ENCODE data around the gene CLEC2B. TPM values are rescaled to one million over a fixed set of nuclear protein-coding genes. Genes with fewer than 3 reads are reported as not detected.

CLEC2B gene
- total RNA-seq, 1 experiment from 2014 or later, result 19.7 TPM

DNA sequence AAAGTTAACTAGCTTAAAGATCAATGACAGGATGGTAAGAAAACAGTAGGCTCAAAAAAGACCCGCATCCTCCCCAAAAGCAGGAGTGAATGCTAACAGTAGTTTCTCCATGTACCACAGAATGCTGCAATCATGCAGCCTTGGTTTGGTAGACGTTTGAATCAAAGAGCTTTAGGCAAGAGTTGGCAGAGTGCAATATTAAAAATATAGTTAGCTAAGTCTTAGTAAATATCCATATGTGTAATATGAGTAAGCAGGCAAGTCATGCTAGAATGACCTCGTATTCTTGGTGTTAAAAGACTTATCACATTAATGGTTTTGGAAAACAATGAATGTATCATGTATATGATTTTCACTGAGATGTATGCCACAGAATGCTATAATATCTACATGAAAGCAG lies 60.6 kb downstream of the CLEC2B start:
- DNase-seq (ENCODE audit: low spot score), result no peak

DNA sequence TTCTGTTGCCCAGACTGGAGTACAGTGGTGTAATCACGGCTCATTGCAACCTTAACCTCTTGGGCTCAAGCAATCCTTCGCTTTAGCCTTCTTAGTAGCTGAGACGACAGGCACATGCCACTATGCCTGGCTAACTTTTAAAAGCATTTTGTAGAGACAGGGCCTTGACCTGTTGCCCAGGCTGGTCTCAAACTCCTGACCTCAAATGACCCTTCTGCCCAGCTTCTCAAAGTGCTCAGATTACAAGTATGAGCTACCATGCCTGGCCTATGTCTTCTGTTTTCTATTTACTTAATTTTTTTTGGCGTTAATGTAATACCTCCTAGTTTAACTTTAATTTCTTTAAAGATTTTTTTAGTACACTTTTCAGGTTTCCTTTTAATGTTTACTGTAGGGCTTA lies 62.4 kb downstream of the CLEC2B start:
- no peak for DNase-seq (ENCODE audit: low spot score)

DNA sequence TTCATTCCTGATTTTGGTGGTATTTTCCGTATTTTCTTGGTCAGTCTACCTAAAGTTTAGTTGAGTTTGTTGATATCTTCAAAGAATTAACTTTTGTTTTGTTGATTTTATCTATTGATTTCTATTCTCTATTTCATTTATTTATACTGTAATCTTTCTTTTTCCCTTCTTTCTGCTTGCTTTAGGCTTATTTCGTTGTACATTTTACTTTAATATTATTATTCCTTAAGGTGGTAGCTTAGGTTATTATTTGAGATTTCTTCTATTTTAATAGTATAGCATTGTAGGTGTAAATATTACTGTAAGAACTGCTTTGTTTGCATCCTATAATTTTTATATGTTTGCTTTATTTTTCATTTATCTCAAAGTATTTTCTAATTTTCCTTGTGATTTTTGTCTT lies 63.3 kb downstream of the CLEC2B start:
- no peak for DNase-seq (ENCODE audit: low spot score)

Other genes with a start within 250 kb of the CLEC2B start
- 0.62 and 0.69 TPM in 2 replicates for gene CLEC2D, start 199.6 kb downstream of the CLEC2B start, total RNA-seq (2014; rRNA removed; shearing (Covaris generic))
- gene CLECL1, start 136.3 kb downstream of the CLEC2B start, total RNA-seq (2014; rRNA removed; shearing (Covaris generic)), result not detected in 2 replicates
- gene CD69, start 108.5 kb downstream of the CLEC2B start, total RNA-seq (2014; rRNA removed; shearing (Covaris generic)), result not detected in 2 replicates
- gene KLRF1, start 41.9 kb downstream of the CLEC2B start, total RNA-seq (2014; rRNA removed; shearing (Covaris generic)), result not detected in 2 replicates
- not detected in 2 replicates for gene KLRF2, start 12.1 kb upstream of the CLEC2B start, total RNA-seq (2014; rRNA removed; shearing (Covaris generic))
- gene CLEC2A, start 63.0 kb upstream of the CLEC2B start, total RNA-seq (2014; rRNA removed; shearing (Covaris generic)), result not detected in 2 replicates
- 0.07 TPM in 1 of 2 replicates, not detected in the other for gene CLEC12A, start 102.1 kb upstream of the CLEC2B start, total RNA-seq (2014; rRNA removed; shearing (Covaris generic))
- gene CLEC1B, start 129.8 kb upstream of the CLEC2B start, total RNA-seq (2014; rRNA removed; shearing (Covaris generic)), result not detected in 2 replicates
- 0.05 TPM in 1 of 2 replicates, not detected in the other for gene CLEC12B, start 141.3 kb upstream of the CLEC2B start, total RNA-seq (2014; rRNA removed; shearing (Covaris generic))
- not detected in 2 replicates for gene CLEC9A, start 161.3 kb upstream of the CLEC2B start, total RNA-seq (2014; rRNA removed; shearing (Covaris generic))
- not detected in 2 replicates for gene CLEC1A, start 229.6 kb upstream of the CLEC2B start, total RNA-seq (2014; rRNA removed; shearing (Covaris generic))

All from A172 (cell line).